Epidermal melanocyte (primary cell): ENCODE data around the gene TMEM54.

Source experiments
- DNase-seq: peaks from one replicate; pipeline ENCODE4 v3.0.0; 2011; ENCODE audit warnings: low spot score; ENCODE audit not compliant: insufficient read length

Gene TMEM54, protein sequence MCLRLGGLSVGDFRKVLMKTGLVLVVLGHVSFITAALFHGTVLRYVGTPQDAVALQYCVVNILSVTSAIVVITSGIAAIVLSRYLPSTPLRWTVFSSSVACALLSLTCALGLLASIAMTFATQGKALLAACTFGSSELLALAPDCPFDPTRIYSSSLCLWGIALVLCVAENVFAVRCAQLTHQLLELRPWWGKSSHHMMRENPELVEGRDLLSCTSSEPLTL

DNA sequence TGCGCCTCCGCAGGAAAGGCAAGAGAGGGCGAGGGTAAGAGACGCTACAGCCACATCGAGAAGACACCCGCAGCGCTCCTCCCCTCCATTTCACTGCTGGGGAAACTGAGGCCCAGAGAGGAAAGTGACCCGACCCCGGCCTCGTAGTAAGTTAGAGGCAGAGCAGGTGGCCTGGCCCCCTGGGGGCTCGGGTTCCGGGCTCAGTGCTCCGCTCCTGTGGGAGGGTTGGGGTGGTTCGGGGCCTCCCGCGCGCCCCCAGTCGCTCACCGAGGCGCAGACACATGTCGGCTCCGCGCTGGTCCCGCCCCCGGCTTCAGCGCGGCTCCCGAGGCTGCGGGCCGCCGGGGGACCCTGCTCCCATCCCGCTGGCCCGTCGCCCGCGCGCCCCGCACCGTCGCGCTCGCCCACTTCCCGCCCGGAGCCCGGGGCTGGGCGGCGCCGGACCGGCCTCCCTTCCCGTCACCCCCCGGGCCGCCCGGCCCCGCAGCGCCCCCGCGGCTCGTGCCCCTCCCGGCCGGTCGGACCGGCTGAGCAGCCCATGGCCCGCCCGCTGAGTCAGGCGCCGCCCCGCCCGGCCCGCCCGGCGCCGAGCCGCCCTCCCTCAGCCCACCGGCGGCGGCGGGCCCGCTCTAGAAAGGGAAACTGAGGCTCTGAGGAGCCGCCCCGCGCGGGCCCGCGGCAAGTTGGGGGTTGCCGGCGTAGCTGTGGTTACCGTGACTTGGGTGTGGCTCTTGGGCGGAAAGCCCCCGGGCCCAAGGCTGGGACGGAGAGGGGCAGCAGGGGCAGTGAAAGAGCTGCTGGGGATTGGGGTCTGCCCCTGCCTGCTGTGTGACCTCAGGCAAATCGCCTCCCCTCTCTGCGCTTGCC, at the start of gene TMEM54:
TMEM54 (minus strand) TSS at position 434 of the 867 bp plus-strand sequence; CDS start at position 283, 151 bp downstream.
- DNase-seq = no peak

DNA sequence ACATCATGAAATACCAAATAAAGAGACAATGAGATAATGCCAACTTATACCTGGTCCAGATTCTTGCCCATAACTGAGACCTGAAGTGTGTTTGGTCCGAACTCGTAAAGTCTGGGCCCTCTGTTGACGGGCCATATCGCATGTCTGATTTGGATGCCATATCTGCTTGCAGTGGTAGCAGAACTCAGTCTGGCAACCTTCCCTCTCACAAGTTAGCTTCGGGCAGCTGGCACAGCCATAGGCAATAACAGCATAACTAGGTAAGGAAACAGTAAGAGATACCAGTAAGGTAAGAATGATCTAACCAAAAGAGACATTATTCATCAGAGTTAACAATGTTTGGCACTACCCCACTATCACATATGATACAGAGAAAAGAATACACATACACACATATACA, 48.3 kb upstream of the TMEM54 start:
- no peak for DNase-seq

DNA sequence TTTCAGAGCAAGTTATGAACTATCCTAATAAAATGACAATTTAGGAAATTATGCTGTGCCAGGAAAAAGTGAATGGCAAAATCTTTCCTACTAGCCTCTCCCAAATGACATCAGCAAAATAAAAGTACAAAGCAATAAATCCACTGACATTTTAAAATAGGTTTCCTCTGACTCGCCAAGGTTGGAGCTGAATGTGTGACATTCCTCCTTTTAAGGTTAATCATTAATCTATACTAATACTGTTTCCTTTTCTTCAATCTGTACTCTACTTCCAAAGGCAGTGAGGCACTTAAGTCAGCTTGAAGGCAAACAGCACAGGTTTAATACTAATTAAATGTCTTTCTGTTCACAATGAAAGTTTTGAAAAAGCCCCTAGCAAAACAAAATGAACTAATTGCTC, 47.7 kb upstream of the TMEM54 start:
- no peak for DNase-seq

DNA sequence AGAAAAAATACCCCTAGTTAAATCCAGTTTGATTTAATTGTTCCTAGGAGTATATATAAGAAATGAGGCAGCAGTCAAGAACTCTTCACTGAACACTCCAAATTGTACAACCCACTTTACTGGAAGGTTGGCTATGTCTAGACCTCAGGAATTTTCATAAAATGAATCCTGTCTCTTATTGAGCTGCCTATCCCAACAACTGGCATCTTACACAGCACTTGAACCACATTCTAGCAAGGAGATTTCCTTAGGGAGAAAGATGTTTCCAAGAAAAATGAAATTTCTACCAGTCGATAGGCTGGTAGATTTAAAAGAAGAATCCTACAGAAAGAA, 47.2 kb upstream of the TMEM54 start:
- no peak for DNase-seq

DNA sequence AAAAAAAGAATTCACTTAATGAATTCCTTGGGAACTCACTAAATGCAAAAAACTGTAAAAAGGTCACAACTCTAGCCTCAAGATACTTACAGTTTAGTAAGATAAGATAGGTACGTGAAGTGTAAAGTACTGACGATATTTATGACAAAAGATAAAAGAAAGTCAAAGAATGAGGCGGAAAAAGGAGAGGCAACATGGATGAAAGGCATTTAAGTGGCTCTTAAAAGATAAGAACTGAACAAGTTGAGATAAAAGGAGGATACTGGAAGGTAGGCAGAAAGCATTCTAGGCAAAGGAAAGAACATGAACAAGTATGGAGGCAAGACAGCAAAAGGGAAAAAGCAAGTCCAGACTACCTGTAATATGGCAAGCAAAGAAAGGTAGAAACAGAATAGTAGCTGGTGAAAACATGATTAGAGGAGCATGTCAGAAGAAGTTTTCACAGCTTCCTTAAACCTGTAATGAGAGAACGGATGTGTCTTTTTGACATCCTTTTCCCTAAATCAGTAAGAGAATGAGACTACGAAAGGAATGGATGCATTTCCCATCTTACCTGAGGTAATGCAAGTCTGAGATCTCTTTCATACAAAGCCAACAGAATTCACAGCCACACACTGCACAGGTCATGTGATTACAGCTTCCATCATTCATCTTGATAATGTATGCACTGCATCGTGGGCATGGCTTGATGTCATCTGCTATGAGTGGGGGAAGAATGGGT, 46.6 kb upstream of the TMEM54 start:
- no peak for DNase-seq

DNA sequence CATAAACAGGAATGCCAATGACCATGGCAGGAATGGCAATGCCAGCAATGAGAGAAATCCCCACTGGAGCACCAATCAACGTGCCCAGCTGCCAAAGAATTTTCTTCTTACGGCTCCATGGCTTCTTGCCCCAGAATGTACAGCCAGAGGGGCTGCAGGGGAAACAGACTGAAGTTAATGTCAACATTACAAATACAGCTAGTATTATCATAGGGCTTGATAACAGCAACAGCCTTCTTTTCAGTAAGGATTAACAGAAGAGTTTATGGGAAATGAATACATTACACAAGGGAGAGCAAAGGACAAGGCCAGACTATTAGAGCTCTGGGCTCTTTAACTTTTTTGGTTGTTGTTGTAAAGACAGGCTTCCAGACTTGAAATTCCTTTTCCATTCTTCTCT, 45.2 kb upstream of the TMEM54 start:
- no peak for DNase-seq

DNA sequence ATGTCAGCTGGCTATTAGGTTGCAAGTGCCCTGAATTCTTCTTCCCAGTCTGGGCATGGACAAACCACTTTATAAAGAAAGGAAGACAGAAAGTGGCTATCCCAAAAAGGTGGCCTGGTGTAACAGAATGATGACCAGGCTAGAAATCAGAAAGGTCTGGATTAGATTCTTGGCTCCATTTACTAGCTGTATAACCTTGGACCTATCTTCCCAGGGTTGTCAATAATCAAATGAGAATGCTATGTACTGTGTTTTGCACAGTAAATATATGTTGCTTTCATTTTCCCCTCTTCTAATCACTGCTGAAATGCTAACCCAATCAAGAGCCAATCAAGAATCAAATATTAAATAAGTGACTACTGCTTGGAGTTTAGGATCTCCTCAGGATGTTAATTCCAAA, 43.0 kb upstream of the TMEM54 start:
- no peak for DNase-seq

DNA sequence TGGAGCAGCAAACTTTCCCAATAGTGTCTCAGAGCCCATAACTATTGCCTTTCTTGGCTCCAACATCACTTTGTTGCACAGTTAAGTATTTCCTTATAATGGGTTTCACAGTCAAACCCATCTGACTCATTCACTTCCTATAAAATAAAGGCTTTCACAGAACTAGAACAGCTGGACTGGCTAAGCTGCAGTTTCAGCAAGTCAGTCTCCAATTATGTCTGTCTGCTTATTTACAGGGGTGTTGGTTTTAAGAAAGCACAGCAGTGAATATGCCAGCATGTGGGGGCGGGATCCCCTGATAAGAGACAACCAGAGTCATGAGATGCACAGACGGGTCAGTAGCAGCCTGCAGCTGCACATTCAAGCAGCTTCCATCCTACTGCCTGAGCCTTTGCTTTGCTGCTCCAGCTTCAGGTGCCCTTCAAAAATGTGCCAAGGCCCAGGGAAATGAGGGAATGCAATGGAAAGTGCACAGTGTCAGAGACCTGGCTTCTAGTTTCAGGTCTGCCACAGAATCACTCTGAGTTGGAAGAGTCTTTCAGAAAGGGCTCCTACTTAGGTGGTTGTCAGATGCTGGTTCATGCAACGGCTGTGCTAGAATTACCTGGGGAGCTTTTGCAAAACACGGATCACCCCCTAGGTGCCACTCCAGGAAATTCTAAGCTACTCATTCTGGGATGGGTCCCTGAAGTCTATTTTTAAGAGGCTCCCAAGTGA, 38.6 kb upstream of the TMEM54 start:
- DNase-seq = peak; percentile 91

DNA sequence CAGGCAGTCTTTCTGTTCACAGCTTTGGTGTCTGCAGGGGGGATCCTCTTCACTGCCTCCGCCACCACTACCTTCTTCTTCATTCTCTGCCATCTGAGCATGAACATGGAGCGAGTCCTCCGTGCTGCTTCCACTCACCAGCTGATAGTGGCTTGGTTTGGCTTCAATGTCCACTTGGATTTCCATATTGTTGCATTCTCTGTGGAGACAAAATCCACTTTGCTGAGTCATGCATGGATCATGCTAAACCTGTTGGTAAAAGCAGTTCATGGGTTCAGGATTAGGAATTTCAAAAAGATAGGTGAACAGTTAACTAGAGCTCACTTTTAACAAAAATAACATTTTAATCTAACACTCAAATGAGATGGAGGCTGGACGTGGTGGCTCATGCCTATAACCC, 35.9 kb upstream of the TMEM54 start:
- DNase-seq = no peak

DNA sequence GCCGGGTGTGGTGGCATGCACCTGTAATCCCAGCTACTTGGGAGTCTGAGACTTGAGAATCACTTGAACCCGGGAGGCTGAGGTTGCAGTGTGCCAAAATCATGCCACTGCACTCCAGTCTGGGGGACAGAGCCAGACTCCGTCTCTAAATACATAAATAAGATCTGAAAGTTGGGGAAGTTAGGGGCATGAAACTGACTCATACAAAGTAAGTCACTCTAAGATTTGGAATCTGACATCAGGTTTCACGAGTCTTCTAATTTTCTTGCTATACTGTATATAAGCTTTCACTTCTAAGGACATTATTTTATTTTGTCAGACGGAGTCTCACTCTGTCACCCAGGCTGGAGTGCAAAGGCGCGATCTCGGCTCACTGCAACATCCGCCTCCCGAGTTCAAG, 33.3 kb upstream of the TMEM54 start:
- no peak for DNase-seq

DNA sequence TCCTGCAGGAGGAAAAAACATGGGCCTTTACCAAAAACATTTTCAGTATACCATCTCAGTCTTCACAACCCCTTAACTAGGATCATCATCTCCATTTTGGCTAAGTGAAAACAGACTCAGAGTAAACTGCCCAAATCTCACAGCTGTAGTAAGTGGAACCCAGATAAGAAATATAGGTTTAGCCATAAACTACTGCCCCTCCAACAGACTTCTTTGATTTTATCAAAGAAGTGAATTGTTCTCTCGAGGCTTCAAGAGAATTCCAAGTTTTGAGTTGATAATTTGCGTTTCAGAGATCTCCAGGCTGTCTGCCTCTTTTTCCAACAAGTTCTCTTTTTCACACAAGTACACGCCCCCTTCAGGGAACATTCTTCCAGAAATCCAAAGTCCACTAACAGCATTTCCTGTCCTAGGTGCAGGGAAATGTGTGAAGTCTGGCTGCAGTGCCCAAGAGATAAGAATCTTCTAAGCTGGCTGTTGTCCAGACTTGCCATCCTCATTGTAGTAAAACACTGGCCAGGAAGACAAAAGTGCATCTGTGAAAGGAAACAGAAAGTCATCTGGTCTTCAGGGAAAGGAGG, 32.6 kb upstream of the TMEM54 start:
- no peak for DNase-seq

DNA sequence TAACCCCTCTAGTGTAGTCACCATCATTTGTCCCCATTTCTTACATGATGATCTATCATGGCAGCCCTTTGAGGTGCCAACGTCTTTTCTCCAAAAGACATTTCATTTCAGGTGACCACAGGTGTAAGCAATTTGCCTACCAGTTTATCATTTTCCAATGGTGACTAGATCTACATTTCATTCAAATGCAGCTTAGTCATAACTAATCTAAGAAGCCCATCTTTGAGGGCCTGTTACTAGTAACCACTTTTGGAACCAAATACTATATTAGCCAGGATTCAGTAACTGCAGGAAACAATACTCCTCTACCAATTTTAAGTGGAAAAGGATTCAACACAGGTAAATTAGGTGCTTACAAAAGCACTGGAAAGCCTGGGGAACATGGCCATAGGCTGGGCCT, 30.6 kb upstream of the TMEM54 start:
- no peak for DNase-seq

DNA sequence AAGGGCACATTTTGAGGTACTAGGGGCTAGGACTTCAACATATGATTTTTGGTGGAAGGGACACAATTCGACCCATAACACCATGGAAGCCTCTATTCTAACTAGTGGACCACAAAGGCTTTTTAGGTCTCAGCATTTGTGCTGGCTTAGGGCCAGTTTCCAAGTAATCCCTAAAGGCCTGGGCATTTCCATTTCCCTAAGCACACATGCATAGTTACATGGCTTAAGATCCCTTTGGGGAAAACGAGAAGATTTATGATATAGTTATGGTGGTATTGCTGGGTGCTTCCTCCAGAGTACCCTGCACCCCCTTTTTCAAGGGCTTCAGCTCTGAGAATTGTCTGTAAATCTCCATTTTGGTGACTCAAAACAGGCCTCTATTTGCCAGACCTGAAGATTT, 28.2 kb upstream of the TMEM54 start:
- no peak for DNase-seq

DNA sequence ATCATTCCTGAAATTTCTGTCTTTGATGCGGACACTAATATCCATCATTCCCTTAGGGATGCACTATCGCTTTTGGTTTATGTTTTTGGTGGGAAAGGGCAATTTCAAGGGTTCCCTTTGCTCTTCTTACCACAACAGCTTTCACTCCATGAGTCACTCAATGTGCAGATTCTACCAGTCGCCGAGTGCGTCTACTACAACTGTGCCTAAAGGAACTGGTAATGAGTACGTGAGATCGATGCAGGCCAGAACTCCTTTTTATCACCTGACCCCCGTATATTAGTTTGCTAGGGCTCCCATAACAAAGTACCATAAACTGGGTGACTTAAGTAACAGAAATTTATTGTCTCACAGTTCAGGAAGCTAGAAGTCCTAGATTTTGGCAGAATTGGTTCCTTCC, 27.5 kb upstream of the TMEM54 start:
- DNase-seq = no peak

DNA sequence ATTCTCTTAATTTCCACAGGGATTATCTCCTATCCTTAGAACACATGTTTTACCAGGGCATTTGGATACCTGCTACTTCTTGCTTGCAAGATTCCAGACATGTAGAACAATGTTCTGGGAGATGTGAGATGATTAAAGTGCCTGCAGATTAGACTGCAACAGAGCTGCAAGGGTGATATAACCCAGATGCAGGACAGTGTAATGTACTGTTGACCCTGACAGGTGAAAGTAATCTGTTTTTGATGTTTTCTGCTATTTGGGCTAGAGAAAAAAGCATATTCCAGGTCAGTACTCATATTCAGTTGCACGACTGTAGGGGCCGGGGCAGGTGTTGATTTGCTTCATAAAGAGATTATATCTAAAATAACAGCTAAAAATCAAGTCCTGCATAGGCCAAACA, 27.1 kb upstream of the TMEM54 start:
- DNase-seq = no peak

DNA sequence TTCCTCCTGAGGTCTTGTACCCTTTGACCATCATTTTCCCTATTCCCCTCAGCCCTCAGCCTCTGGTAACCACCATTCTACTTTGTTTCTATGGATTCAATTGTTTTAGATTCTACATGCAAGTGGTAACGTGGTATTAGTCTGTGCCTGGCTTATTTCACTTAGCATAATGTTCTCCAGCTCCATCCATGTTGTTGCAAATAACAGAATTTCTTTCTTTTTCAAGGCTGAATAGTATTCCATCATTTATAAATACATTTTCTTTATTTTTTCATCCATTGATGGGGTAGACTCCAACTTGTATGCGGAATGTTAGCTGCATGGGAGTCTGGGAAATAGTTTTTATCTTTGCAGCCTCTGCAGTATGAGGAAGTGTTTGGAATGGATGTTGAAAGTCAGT, 26.3 kb upstream of the TMEM54 start:
- no peak for DNase-seq

DNA sequence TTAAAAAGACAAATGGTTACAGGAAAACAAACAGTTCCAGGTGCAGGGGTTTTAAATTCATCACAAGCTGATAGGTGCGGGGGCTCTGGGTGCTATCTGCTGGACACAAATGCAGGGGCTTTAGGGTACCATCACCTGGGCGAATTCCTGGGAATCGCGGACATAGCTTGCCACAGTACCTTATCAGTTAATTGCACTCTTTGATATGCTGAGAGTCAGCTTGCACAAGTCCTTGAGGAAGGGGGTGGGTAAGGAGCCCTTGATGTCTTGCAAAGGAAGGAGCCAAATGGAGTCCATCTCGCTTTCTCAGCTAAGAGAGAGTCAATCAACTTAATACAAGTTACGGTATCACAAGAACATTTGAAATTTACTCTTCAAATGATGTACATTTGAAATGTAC, 25.4 kb upstream of the TMEM54 start:
- DNase-seq = no peak

DNA sequence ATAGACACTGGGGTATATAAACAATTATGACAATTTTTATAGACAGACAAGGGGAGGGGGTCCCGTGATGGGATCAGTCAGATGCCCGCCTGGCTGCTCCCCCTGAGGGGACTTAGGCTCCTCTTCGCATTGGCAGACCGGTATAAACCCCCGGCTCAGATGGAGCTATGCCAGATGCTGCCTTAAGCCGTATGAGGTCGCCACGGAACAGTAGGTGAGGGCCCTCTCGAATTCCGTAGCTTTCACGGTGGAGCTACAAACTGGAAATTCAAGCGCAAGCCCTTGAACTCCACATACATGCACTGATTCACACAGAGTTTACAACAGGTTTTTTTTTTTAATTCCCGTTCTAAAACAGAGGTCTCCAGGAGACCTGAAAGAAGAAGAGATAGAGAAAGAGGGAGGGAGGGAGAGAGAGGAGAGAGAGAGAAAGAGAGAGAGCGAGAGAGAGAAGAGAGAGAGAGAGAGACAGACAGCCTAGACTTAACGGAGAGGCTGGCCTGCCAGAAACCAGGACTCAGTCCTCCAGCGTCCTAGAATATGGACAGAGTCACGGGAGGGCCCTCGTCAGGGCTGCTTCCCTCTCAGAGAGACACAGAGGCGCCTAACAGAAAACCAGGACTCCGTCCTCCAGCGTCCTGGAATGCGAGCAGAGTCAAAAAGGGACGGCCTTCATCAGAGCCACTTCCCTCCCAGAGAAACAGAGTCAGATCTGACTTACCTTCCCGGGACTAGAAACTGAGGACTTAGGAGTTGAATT, 24.4 kb upstream of the TMEM54 start:
- DNase-seq = no peak

DNA sequence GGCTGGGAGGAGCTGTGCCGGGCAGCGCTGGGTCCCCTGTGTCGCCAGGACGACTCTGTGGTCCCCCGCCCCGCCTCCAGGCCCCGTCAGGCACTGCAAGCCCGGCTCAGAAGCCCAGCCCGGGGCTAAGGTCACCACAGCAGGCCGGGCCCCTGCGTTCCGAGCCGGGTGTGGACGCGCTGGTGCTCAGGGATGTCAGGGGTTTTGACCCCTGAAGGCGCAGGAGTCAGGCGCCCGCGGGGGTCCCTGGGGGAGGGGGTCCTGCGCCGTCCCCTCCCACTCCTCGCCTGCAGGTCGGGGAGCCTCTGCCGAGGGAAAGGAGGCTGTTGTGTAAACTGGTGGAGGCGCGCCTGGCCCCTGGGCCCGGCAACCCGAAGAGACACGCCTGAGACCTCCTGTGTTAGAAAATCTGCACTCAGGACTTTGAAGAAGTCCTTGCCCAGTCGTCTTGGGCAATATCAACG, 23.7 kb upstream of the TMEM54 start:
- no peak for DNase-seq

DNA sequence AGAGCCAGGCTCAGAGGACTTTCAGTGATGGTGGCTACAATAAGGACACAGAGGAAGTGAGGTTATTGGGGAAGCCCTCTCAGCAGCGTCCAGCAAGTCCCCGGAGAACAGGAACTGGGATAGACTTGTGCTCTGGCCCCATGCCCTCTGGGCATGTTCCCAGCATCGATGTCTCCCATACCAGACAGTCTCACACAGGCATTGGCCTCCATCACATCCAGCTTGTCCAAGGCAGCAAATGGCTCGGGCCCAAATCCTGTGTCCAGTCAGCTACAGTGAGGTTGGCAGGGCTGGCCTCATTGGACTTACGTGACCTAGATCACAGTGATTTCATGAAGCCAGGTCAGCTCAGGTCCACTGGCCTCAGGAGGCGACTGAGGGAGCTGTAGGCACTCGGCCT, 19.6 kb upstream of the TMEM54 start:
- DNase-seq = no peak
